HL-60 (cell line): ENCODE data around the gene TEAD2.
"Not testable (repeated sequence)": the region's sequence is repeated elsewhere in the genome, so short reads cannot be mapped to it uniquely, and the experiment has no call there.

Source experiments
- DNase-seq, 2 experiments: peaks; one replicate each; pipeline ENCODE4 v3.0.0-alpha.2; 2010 to 2020; ENCODE audit warnings: low read depth in 1 of 2, low spot score in 1 of 2
- H3K27ac ChIP-seq: fragments of 250-450 bp; sonication (Bioruptor Pico); replicated peaks from 2 replicates; pipeline ENCODE4 v1.5.1; 2020; ENCODE audit warnings: mild to moderate bottlenecking, moderate library complexity
- H3K27me3 ChIP-seq: fragments of 250-450 bp; sonication (Bioruptor Pico); 2 replicates; pipeline ENCODE4 v1.5.1; 2021; ENCODE audit warnings: mild to moderate bottlenecking, moderate library complexity; ENCODE audit not compliant: insufficient read depth, poor library complexity, severe bottlenecking
- H3K4me3 ChIP-seq: replicated peaks from 2 replicates; pipeline ENCODE4 v1.5.1; 2011; ENCODE audit warnings: mild to moderate bottlenecking, control low read depth, low read length; ENCODE audit not compliant: insufficient read depth
- CTCF ChIP-seq: IDR thresholded peaks from one replicate; pipeline ENCODE4 v1.5.1; 2011; ENCODE audit warnings: low read length, control low read depth, inconsistent platforms; ENCODE audit not compliant: insufficient read depth
- GABPA ChIP-seq: IDR thresholded peaks from 2 replicates; pipeline ENCODE4 v1.6.1; 2012; ENCODE audit warnings: low read depth
- POLR2AphosphoS5 ChIP-seq: IDR thresholded peaks from 2 replicates; pipeline ENCODE4 v1.6.1; 2012; ENCODE audit warnings: low read depth
- SPI1 ChIP-seq: IDR thresholded peaks from 2 replicates; pipeline ENCODE4 v1.6.1; 2012; ENCODE audit warnings: low read depth, mild to moderate bottlenecking, borderline replicate concordance
- TF ChIP-seq, protein P1 (sequence below): IDR thresholded peaks from 2 replicates; pipeline ENCODE4 v1.6.1; 2012; ENCODE audit warnings: low read depth; ENCODE audit not compliant: insufficient replicate concordance

Gene TEAD2

GRCh38 chr19:49298653-49299052 lies 63.6 kb downstream of the TEAD2 start:
- not testable (repeated sequence) for DNase-seq

GRCh38 chr19:49297403-49297802 lies 64.8 kb downstream of the TEAD2 start:
- TF ChIP-seq SPI1 (no peak), CTCF (no peak), POLR2AphosphoS5 (no peak), GABPA (no peak)
- TF ChIP-seq, protein P1, sequence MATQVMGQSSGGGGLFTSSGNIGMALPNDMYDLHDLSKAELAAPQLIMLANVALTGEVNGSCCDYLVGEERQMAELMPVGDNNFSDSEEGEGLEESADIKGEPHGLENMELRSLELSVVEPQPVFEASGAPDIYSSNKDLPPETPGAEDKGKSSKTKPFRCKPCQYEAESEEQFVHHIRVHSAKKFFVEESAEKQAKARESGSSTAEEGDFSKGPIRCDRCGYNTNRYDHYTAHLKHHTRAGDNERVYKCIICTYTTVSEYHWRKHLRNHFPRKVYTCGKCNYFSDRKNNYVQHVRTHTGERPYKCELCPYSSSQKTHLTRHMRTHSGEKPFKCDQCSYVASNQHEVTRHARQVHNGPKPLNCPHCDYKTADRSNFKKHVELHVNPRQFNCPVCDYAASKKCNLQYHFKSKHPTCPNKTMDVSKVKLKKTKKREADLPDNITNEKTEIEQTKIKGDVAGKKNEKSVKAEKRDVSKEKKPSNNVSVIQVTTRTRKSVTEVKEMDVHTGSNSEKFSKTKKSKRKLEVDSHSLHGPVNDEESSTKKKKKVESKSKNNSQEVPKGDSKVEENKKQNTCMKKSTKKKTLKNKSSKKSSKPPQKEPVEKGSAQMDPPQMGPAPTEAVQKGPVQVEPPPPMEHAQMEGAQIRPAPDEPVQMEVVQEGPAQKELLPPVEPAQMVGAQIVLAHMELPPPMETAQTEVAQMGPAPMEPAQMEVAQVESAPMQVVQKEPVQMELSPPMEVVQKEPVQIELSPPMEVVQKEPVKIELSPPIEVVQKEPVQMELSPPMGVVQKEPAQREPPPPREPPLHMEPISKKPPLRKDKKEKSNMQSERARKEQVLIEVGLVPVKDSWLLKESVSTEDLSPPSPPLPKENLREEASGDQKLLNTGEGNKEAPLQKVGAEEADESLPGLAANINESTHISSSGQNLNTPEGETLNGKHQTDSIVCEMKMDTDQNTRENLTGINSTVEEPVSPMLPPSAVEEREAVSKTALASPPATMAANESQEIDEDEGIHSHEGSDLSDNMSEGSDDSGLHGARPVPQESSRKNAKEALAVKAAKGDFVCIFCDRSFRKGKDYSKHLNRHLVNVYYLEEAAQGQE: no peak
- DNase-seq: no peak
- H3K4me3 ChIP-seq: no peak overlapping the region
- H3K27ac ChIP-seq: no peak overlapping the region
- H3K27me3 ChIP-seq: no peaks in the 10 kb centered on the region

More at GRCh38 chr19:49298653-49299052, 63.6 kb downstream of the TEAD2 start:
- H3K27ac ChIP-seq, H3K27me3 ChIP-seq, H3K4me3 ChIP-seq: not testable (repeated sequence)

GRCh38 chr19:49295208-49295880 lies 66.9 kb downstream of the TEAD2 start:
- no peaks in the 10 kb centered on the region for H3K27me3 ChIP-seq
- H3K27ac ChIP-seq: no peak overlapping the region
- TF ChIP-seq SPI1 (no peak), POLR2AphosphoS5 (no peak), GABPA (no peak), CTCF (no peak)
- TF ChIP-seq, protein P1: no peak
- DNase-seq: no peak
- no peak overlapping the region for H3K4me3 ChIP-seq

GRCh38 chr19:49294401-49294800 lies 67.8 kb downstream of the TEAD2 start:
- Histone ChIP-seq H3K4me3 (no peak overlapping the region), H3K27me3 (no peaks in the 10 kb centered on the region), H3K27ac (no peak overlapping the region)
- TF ChIP-seq CTCF (no peak), POLR2AphosphoS5 (no peak), GABPA (no peak), SPI1 (no peak)
- TF ChIP-seq, protein P1: no peak
- DNase-seq: no peak
